Amygdala (tissue), 56 donors: ENCODE results near the gene DBN1.

Source experiments
- DNase-seq, 56 donors: peaks; one replicate each; lab custom pipeline; 2025; lab: John Stamatoyannopoulos, UW

DBN1 gene

GRCh38 chr5:177505075-177505474 is 31.6 kb upstream of the DBN1 start:
- no peak for DNase-seq

- no peak for DNase-seq
Observed at GRCh38 chr5:177504086-177505056, 30.9 kb upstream of the DBN1 start.

- DNase-seq, result no peak
Observed at GRCh38 chr5:177503351-177504085, 30.1 kb upstream of the DBN1 start.

- DNase-seq, result no peak
Observed at GRCh38 chr5:177502886-177503285, 29.5 kb upstream of the DBN1 start.

GRCh38 chr5:177501874-177502678 is 28.6 kb upstream of the DBN1 start:
- DNase-seq, result no peak

- peak in 55 of 56 donors; percentile 37 to 94 (median 71) for DNase-seq
Observed at GRCh38 chr5:177500685-177501522, 27.5 kb upstream of the DBN1 start.

- no peak for DNase-seq
Observed at GRCh38 chr5:177499842-177500241, 26.4 kb upstream of the DBN1 start.

GRCh38 chr5:177498013-177498787 is 24.8 kb upstream of the DBN1 start:
- DNase-seq, result no peak

GRCh38 chr5:177497292-177498012 is 24.0 kb upstream of the DBN1 start, which contains the start of gene PDLIM7:
TSS of gene PDLIM7 (minus strand) at chr5:177497604. CDS start at chr5:177496512, 1,092 bp downstream.
- peak in 52 of 56 donors; percentile 23 to 92 (median 72) for DNase-seq

GRCh38 chr5:177496727-177497291 is 23.4 kb upstream of the DBN1 start:
- DNase-seq, result peak in 1 of 56 donors; percentile 66

GRCh38 chr5:177496070-177496726 is 22.8 kb upstream of the DBN1 start:
- DNase-seq, result no peak

GRCh38 chr5:177495243-177496060 is 22.0 kb upstream of the DBN1 start:
- no peak for DNase-seq

GRCh38 chr5:177494346-177495195 is 21.1 kb upstream of the DBN1 start:
- DNase-seq, result peak in 5 of 56 donors; percentile 9 to 69 (median 17)

GRCh38 chr5:177493795-177494345 is 20.4 kb upstream of the DBN1 start:
- DNase-seq, result no peak

- no peak for DNase-seq
Observed at GRCh38 chr5:177492841-177493240, 19.4 kb upstream of the DBN1 start.
